B cell (primary cell): ENCODE data around the gene APLF. TPM values are rescaled to one million over a fixed set of nuclear protein-coding genes. Genes with fewer than 3 reads are reported as not detected.

Source experiments
- ATAC-seq: fragments of 200-7000 bp; cut with Tn5 transposase; one replicate; pipeline ENCODE4 v1.10.0; 2021; ENCODE audit warnings: low read depth, mild to moderate bottlenecking, moderate number of reproducible peaks, moderate library complexity
- CTCF ChIA-PET: fragments of 350-600 bp; sonication (Branson Sonifier 250); formaldehyde crosslinking; loops from one replicate; lab custom pipeline; 2021; ENCODE audit warnings: antibody characterized with exemption, inconsistent platforms; lab: Charles Lee
- POLR2A ChIA-PET: fragments of 350-600 bp; sonication (Branson Sonifier 250); formaldehyde crosslinking; loops from one replicate; lab custom pipeline; 2021; ENCODE audit warnings: antibody characterized with exemption; lab: Charles Lee
- DNase-seq: peaks from one replicate; pipeline ENCODE4 v3.0.0; 2013
- H2AFZ ChIP-seq: 2 replicates; pipeline ENCODE4 v1.6.1; 2012; ENCODE audit warnings: mild to moderate bottlenecking, low read depth, low read length; ENCODE audit not compliant: insufficient read depth, poor library complexity, severe bottlenecking
- H3K27ac ChIP-seq, 2 donors: 1 replicate in 1 of 2; 2 replicates in 1 of 2; pipeline ENCODE4 v1.5.1; 2012 to 2013; ENCODE audit warnings: low read length in 2 of 2, mild to moderate bottlenecking in 2 of 2, moderate library complexity in 1 of 2
- H3K27me3 ChIP-seq, 4 experiments: fragments of 200-600 bp in 1 of 4; sonication (generic) in 1 of 4; replicated peaks in 1 of 4; 1 replicate in 2 of 4; 2 replicates in 2 of 4; pipeline versions ENCODE4 v1.6.1 to v1.7.0; 2013 to 2016; ENCODE audit warnings: low read length in 3 of 4, mild to moderate bottlenecking in 2 of 4, mixed read lengths in 1 of 4, moderate library complexity in 1 of 4; ENCODE audit not compliant: insufficient read depth in 4 of 4, control insufficient read depth in 3 of 4; ENCODE audit errors: control extremely low read depth in 1 of 4
- H3K36me3 ChIP-seq, 2 experiments: replicated peaks in 1 of 2; 1 replicate in 1 of 2; 2 replicates in 1 of 2; pipeline versions ENCODE4 v1.6.1 to v1.7.1; 2013; ENCODE audit warnings: low read length in 1 of 2; ENCODE audit not compliant: insufficient read depth in 2 of 2, control insufficient read depth in 1 of 2; ENCODE audit errors: control extremely low read depth in 1 of 2, extremely low read depth in 1 of 2
- H3K4me1 ChIP-seq, 2 donors: fragments of 200-600 bp in 1 of 2; sonication (generic) in 1 of 2; 1 replicate in 1 of 2; 2 replicates in 1 of 2; pipeline versions ENCODE4 v1.5.1 to v1.6.1; 2013 to 2017; ENCODE audit warnings: low read length in 2 of 2; ENCODE audit not compliant: control insufficient read depth in 2 of 2, insufficient read depth in 2 of 2
- H3K4me2 ChIP-seq: replicated peaks from 2 replicates; pipeline ENCODE3; 2012; ENCODE audit warnings: mild to moderate bottlenecking, low read depth, low read length; ENCODE audit not compliant: poor library complexity, severe bottlenecking
- H3K4me3 ChIP-seq, 5 experiments: fragments of 200-600 bp in 1 of 5; sonication (generic) in 1 of 5; 1 replicate in 3 of 5; 2 replicates in 2 of 5; pipeline versions ENCODE4 v1.5.1 to v1.7.0; 2011 to 2016; ENCODE audit warnings: low read length in 4 of 5, mild to moderate bottlenecking in 4 of 5, low read depth in 2 of 5, control low read depth in 1 of 5, moderate library complexity in 1 of 5; ENCODE audit not compliant: insufficient read depth in 1 of 5; ENCODE audit errors: control extremely low read depth in 1 of 5, extremely low read depth in 1 of 5
- H3K79me2 ChIP-seq: fragments of 200-600 bp; sonication (generic); one replicate; pipeline ENCODE4 v1.6.0; 2016; ENCODE audit warnings: low read length; ENCODE audit not compliant: control insufficient read depth, insufficient read depth
- H3K9ac ChIP-seq: fragments of 200-600 bp; sonication (generic); 2 replicates; pipeline ENCODE4 v1.6.1; 2017; ENCODE audit warnings: mild to moderate bottlenecking, low read length, moderate library complexity
- H3K9me3 ChIP-seq, 3 donors: one replicate each; pipeline versions ENCODE4 v1.6.1 to v1.7.1; 2013; ENCODE audit warnings: low read length in 2 of 3; ENCODE audit not compliant: control insufficient read depth in 2 of 3, insufficient read depth in 1 of 3; ENCODE audit errors: control extremely low read depth in 1 of 3
- H4K20me1 ChIP-seq: 2 replicates; pipeline ENCODE4 v1.6.0; 2012; ENCODE audit warnings: mild to moderate bottlenecking, low read length; ENCODE audit not compliant: insufficient read depth, control insufficient read depth, poor library complexity, severe bottlenecking
- H3K27ac Mint-ChIP-seq: one replicate; pipeline ENCODE4 v1.8.0; 2021; ENCODE audit warnings: mixed read lengths
- H3K27me3 Mint-ChIP-seq: one replicate; pipeline ENCODE4 v1.8.0; 2021; ENCODE audit warnings: mixed read lengths
- H3K4me1 Mint-ChIP-seq: one replicate; pipeline ENCODE4 v1.8.0; 2021; ENCODE audit warnings: mixed read lengths
- H3K4me3 Mint-ChIP-seq: one replicate; pipeline ENCODE4 v1.8.0; 2021; ENCODE audit warnings: mixed read lengths
- H3K9me3 Mint-ChIP-seq: one replicate; pipeline ENCODE4 v1.8.0; 2022; ENCODE audit warnings: mixed read lengths; ENCODE audit not compliant: insufficient read depth
- EZH2 ChIP-seq: IDR thresholded peaks from 2 replicates; pipeline ENCODE4 v1.6.1; 2012; ENCODE audit warnings: borderline replicate concordance, low read depth, mild to moderate bottlenecking, moderate library complexity, low read length; ENCODE audit not compliant: insufficient read depth, poor library complexity, severe bottlenecking
- WGBS: methylation state at CpG from one replicate; pipeline ENCODE4 v1.1.5; 2013; ENCODE audit warnings: missing lambda C conversion rate; ENCODE audit not compliant: insufficient coverage; 5-methylcytosine and 5-hydroxymethylcytosine counted together
- intact Hi-C: fragments of 100-400 bp; cut with micrococcal nuclease; formaldehyde crosslinking; loops from one replicate; pipeline ENCODE4 v1.10.0; 2022
- polyA plus RNA-seq: library from polyadenylated mRNA; depleted of rRNA; stranded (reverse); fragments of >200 nt; gene quantifications from 2 replicates; pipeline ENCODE4 v1.2.3, GENCODE V29; 2012
- total RNA-seq, 2 donors: library from RNA; stranded (reverse); fragments of 120-200 nt in 1 of 2; gene quantifications; 1 replicate in 1 of 2; 2 replicates in 1 of 2; pipeline versions ENCODE4 v1.2.3 to v1.2.4, GENCODE V29; 2013 to 2022
- TF ChIP-seq, protein P1 (sequence below): fragments of 200-600 bp; IDR thresholded peaks from one replicate; pipeline ENCODE4 v1.8.0; 2022; ENCODE audit warnings: antibody characterized with exemption, mild to moderate bottlenecking

Gene APLF
- total and polyA plus RNA-seq, 2 donors (not counting 1 experiment from before 2014, with no cell fraction given), result 1.3 to 6.3 TPM

DNA sequence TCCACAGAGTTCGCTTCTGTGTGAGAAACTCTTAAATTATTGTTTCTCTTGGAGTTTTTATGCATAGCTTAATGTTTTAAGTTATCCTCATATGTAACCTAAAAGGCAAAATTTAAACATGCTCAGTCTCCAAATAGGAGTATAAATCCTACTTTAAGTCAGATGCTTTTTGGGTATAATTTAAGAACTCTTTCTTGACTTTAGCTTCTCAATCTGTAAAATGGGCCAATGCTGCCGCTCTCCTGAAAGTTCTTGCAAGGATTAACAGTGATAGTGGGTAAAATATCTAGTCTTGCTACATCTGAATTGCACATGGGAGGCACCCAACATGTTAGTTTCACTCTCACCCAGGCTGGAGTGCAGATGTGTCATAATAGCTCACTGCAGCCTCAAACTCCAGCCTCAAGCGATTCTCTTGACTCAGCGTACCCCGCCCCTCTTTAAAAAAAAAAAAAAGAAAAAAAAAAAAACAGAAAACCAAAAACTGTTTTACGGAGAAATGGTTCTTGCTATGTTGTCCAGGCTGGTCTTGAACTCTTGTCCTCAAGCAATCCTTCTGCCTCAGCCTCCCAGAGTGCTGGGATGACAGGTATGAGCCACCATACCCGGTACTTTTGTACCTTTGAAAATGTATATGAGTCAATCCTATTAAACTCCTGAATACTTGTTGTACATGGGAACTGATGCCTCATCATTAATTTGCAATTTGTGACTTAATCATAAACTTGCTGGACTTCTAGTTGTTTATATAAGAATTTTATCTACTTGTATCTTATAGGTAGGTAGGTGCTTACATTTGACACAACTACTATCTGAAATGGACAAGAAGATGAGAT is 2.1 kb upstream of the APLF start:
- no peak overlapping the region for H3K4me2 ChIP-seq
- H3K36me3 ChIP-seq, result no peaks in the 10 kb centered on the region
- H3K4me3 ChIP-seq, result no peak overlapping the region
- ChIA-PET POLR2A (no interaction called here), CTCF (interaction anchor here (0.7 to 7.5 kb wide), 16 partner anchors 11 to 1100 kb away, joined by 3 to 173 read pairs (median 16); no protein-coding TSS in a partner anchor)
- no peaks in the 10 kb centered on the region for H4K20me1 ChIP-seq
- no peak overlapping the region for H3K27ac ChIP-seq
- peaks cover 23% of the 10 kb centered on the region for H3K79me2 ChIP-seq
- no peak overlapping the region for H3K4me3 Mint-ChIP-seq
- no peaks in the 10 kb centered on the region for H3K9me3 Mint-ChIP-seq
- no peaks in the 10 kb centered on the region for H3K27me3 ChIP-seq
- ATAC-seq (no peak), DNase-seq (no peak)
- H3K9ac ChIP-seq, result no peak overlapping the region
- TF ChIP-seq, protein P1, sequence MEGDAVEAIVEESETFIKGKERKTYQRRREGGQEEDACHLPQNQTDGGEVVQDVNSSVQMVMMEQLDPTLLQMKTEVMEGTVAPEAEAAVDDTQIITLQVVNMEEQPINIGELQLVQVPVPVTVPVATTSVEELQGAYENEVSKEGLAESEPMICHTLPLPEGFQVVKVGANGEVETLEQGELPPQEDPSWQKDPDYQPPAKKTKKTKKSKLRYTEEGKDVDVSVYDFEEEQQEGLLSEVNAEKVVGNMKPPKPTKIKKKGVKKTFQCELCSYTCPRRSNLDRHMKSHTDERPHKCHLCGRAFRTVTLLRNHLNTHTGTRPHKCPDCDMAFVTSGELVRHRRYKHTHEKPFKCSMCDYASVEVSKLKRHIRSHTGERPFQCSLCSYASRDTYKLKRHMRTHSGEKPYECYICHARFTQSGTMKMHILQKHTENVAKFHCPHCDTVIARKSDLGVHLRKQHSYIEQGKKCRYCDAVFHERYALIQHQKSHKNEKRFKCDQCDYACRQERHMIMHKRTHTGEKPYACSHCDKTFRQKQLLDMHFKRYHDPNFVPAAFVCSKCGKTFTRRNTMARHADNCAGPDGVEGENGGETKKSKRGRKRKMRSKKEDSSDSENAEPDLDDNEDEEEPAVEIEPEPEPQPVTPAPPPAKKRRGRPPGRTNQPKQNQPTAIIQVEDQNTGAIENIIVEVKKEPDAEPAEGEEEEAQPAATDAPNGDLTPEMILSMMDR, result no peak
- no peak for TF ChIP-seq EZH2
- no peak overlapping the region for H3K27ac Mint-ChIP-seq
- H3K4me1 ChIP-seq, result peaks cover 11 to 15% of the 10 kb centered on the region in 2 donors
- H2AFZ ChIP-seq, result no peak overlapping the region
- WGBS, result 90% methylated on average over 2 of the region's 7 CpGs
- H3K4me1 Mint-ChIP-seq, result peaks cover 28% of the 10 kb centered on the region
- H3K9me3 ChIP-seq, result no peaks in the 10 kb centered on the region
- intact Hi-C loops, result loop anchor here (5.0 to 10.0 kb wide), 4 partner anchors 302 to 1837 kb away; partner anchors contain the start of genes AAK1, FAM136A and GFPT1
- no peaks in the 10 kb centered on the region for H3K27me3 Mint-ChIP-seq
